SU-DHL-6 (cell line): ENCODE results near the gene NFATC4.
A peak's percentile ranks its signal among the peaks of the same experiment; 100 is the strongest.

Source experiments
- H2AFZ ChIP-seq: fragments of 200-600 bp; sonication (generic); 2 replicates; pipeline ENCODE4 v1.6.1; 2014; ENCODE audit warnings: low read depth, mild to moderate bottlenecking, moderate library complexity, mixed read lengths, antibody characterized with exemption, low read length; ENCODE audit not compliant: severe bottlenecking
- H3F3A ChIP-seq: fragments of 200-600 bp; shearing (Covaris generic); 2 replicates; pipeline ENCODE4 v1.6.0; 2016; ENCODE audit warnings: antibody characterized with exemption, mild to moderate bottlenecking; ENCODE audit not compliant: insufficient read depth
- H3K27ac ChIP-seq: fragments of 200-600 bp; sonication (generic); 2 replicates; pipeline ENCODE4 v1.5.1; 2016; ENCODE audit warnings: low read depth, mild to moderate bottlenecking, low read length, moderate library complexity, mixed read lengths
- H3K27me3 ChIP-seq: fragments of 200-600 bp; sonication (generic), shearing (Covaris generic); 2 replicates; pipeline ENCODE4 v1.6.0; 2014; ENCODE audit warnings: mild to moderate bottlenecking, low read length
- H3K36me3 ChIP-seq: fragments of 200-600 bp; sonication (generic); 2 replicates; pipeline ENCODE4 v1.6.1; 2014; ENCODE audit warnings: mild to moderate bottlenecking, low read length, mixed read lengths
- H3K4me2 ChIP-seq: fragments of 300-600, 200-600 bp; shearing (Covaris generic), sonication (generic); 2 replicates; pipeline ENCODE4 v1.6.0; 2014; ENCODE audit warnings: low read length, low read depth, mild to moderate bottlenecking; ENCODE audit not compliant: poor library complexity, severe bottlenecking
- H3K4me3 ChIP-seq: fragments of 200-600 bp; sonication (generic); 2 replicates; pipeline ENCODE4 v1.5.1; 2014; ENCODE audit warnings: antibody characterized with exemption, low read length, mild to moderate bottlenecking, mixed read lengths; ENCODE audit not compliant: insufficient read depth, poor library complexity, severe bottlenecking
- H3K79me2 ChIP-seq: fragments of 200-600 bp; sonication (generic); 2 replicates; pipeline ENCODE4 v1.6.1; 2014; ENCODE audit warnings: mild to moderate bottlenecking, low read length, moderate library complexity; ENCODE audit not compliant: insufficient read depth
- H3K9ac ChIP-seq: fragments of 200-600 bp; sonication (generic); 2 replicates; pipeline ENCODE4 v1.7.0; 2014; ENCODE audit warnings: mild to moderate bottlenecking, low read length
- H3K9me2 ChIP-seq: fragments of 200-600 bp; sonication (generic); replicated peaks from 2 replicates; pipeline ENCODE4 v1.6.1; 2014; ENCODE audit warnings: low read length; ENCODE audit not compliant: insufficient read depth
- H3K9me3 ChIP-seq: fragments of 200-600 bp; sonication (generic); 2 replicates; pipeline ENCODE4 v1.6.1; 2014; ENCODE audit warnings: low read length, mixed read lengths; ENCODE audit not compliant: insufficient read depth
- H4K20me1 ChIP-seq: fragments of 200-600 bp; sonication (generic); 2 replicates; pipeline ENCODE4 v1.6.1; 2014; ENCODE audit warnings: low read depth, mild to moderate bottlenecking, antibody characterized with exemption, low read length, moderate library complexity, mixed read lengths
- EZH2phosphoT487 ChIP-seq: fragments of 200-600 bp; sonication (generic), shearing (Covaris generic); conservative IDR thresholded peaks from 2 replicates; pipeline ENCODE4 v1.6.1; 2018; ENCODE audit warnings: mild to moderate bottlenecking, antibody characterized with exemption, low read length, moderate library complexity, mixed read lengths
- TF ChIP-seq, protein P1 (sequence below): fragments of 200-600 bp; sonication (generic); IDR thresholded peaks from one replicate; pipeline ENCODE4 v1.5.1; 2017; ENCODE audit warnings: antibody characterized with exemption, mild to moderate bottlenecking, low read length, moderate library complexity; ENCODE audit not compliant: insufficient read depth, poor library complexity, severe bottlenecking

NFATC4 gene

DNA sequence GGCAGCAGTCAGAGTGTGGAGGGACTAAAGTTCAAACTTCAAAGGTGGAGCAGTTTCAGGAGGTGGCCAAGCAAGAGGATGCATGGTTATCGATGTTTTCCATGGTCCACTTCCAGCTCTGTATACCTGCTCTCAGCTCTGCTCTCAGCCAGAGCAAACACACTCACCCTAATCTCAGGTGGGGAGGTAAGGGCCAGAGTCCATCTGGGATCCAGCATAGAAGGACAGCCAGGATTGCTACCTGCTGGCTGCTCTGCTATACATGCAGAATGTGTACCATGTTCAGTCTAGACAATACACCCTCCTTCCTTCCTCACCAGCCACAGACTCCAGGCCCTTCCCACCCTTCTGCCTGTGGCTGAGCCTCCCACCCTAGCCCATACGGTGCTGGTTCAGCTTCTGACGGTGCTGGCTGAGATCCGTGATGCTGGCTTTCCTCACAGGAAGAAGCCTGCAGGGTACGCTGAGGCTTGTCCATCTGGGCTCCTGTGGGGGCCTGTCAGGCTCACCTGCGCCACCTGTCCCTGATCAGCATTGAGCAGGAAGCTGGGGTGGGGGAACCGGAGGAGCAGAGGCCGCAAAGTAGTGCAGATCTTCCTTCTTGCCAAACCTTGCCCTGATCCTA is 59.0 kb downstream of the NFATC4 start:
- H3K27ac ChIP-seq: no peak overlapping the region

GRCh38 chr14:24427537-24428508 is 59.8 kb downstream of the NFATC4 start:
- H3K36me3 ChIP-seq: no peaks in the 10 kb centered on the region
- peaks cover 6% of the 10 kb centered on the region; the same call in 1 of the 2 replicates for H3F3A ChIP-seq
- H2AFZ ChIP-seq: no peak overlapping the region
- no peaks in the 10 kb centered on the region for H3K27me3 ChIP-seq
- no peaks in the 10 kb centered on the region for H3K9me3 ChIP-seq
- no peak overlapping the region for H3K27ac ChIP-seq
- no peak overlapping the region for H3K4me3 ChIP-seq
- TF ChIP-seq, protein P1, sequence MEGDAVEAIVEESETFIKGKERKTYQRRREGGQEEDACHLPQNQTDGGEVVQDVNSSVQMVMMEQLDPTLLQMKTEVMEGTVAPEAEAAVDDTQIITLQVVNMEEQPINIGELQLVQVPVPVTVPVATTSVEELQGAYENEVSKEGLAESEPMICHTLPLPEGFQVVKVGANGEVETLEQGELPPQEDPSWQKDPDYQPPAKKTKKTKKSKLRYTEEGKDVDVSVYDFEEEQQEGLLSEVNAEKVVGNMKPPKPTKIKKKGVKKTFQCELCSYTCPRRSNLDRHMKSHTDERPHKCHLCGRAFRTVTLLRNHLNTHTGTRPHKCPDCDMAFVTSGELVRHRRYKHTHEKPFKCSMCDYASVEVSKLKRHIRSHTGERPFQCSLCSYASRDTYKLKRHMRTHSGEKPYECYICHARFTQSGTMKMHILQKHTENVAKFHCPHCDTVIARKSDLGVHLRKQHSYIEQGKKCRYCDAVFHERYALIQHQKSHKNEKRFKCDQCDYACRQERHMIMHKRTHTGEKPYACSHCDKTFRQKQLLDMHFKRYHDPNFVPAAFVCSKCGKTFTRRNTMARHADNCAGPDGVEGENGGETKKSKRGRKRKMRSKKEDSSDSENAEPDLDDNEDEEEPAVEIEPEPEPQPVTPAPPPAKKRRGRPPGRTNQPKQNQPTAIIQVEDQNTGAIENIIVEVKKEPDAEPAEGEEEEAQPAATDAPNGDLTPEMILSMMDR: no peak
- TF ChIP-seq EZH2phosphoT487: no peak
- H3K9me2 ChIP-seq: no peaks in the 10 kb centered on the region
- H3K4me2 ChIP-seq: no peak overlapping the region
- H3K9ac ChIP-seq: no peak overlapping the region
- no peaks in the 10 kb centered on the region for H3K79me2 ChIP-seq
- H4K20me1 ChIP-seq: no peaks in the 10 kb centered on the region

More for the DNA sequence above, 59.0 kb downstream of the NFATC4 start:
- no peaks in the 10 kb centered on the region for H3K36me3 ChIP-seq
- no peaks in the 10 kb centered on the region for H3K9me3 ChIP-seq
- H3K79me2 ChIP-seq: no peaks in the 10 kb centered on the region
- TF ChIP-seq EZH2phosphoT487: no peak
- TF ChIP-seq, protein P1: no peak
- H3K9me2 ChIP-seq: no peaks in the 10 kb centered on the region
- H2AFZ ChIP-seq: no peak overlapping the region
- no peak overlapping the region for H3K9ac ChIP-seq
- H3F3A ChIP-seq: peaks cover 6% of the 10 kb centered on the region; the same call in 1 of the 2 replicates
- no peak overlapping the region for H3K4me2 ChIP-seq
- no peak overlapping the region for H3K4me3 ChIP-seq
- H4K20me1 ChIP-seq: no peaks in the 10 kb centered on the region
- no peaks in the 10 kb centered on the region for H3K27me3 ChIP-seq

GRCh38 chr14:24428628-24429394 is 60.8 kb downstream of the NFATC4 start:
- Histone ChIP-seq H2AFZ (peak overlapping the region; percentile 91), H3F3A (peaks cover 6% of the 10 kb centered on the region; the same call in 1 of the 2 replicates), H3K9me2 (no peaks in the 10 kb centered on the region), H3K9ac (peak overlapping the region; percentile 73; the same call in 1 of the 2 replicates), H4K20me1 (no peaks in the 10 kb centered on the region), H3K9me3 (no peaks in the 10 kb centered on the region), H3K4me2 (peak overlapping the region; percentile 92), H3K27me3 (no peaks in the 10 kb centered on the region), H3K79me2 (no peaks in the 10 kb centered on the region), H3K27ac (no peak overlapping the region), H3K36me3 (no peaks in the 10 kb centered on the region), H3K4me3 (no peak overlapping the region)
- no peak for TF ChIP-seq EZH2phosphoT487
- TF ChIP-seq, protein P1: no peak
